Upper lobe of left lung (tissue), 4 donors: ENCODE results near the gene SLC2A2.

Experiments used
- POLR2A ChIP-seq, 4 donors: fragments of 450-650 bp; IDR thresholded peaks; one replicate each; pipeline ENCODE4 v1.5.1; 2016 to 2017; ENCODE audit warnings: antibody characterized with exemption in 4 of 4, mild to moderate bottlenecking in 2 of 4
- TF ChIP-seq, protein P1 (sequence below), 6 experiments: fragments of 450-650 bp in 4 of 6; fragments of 200-600 bp in 2 of 6; sonication (generic) in 2 of 6; IDR thresholded peaks; one replicate each; pipeline ENCODE4 v1.5.1; 2016 to 2019; ENCODE audit warnings: antibody characterized with exemption in 6 of 6

GRCh38 chr3:170980399-170980798, 46.1 kb downstream of the SLC2A2 start:
- TF ChIP-seq POLR2A (IDR thresholded peaks at IDR 0.05) = no peak
- TF ChIP-seq, protein P1, sequence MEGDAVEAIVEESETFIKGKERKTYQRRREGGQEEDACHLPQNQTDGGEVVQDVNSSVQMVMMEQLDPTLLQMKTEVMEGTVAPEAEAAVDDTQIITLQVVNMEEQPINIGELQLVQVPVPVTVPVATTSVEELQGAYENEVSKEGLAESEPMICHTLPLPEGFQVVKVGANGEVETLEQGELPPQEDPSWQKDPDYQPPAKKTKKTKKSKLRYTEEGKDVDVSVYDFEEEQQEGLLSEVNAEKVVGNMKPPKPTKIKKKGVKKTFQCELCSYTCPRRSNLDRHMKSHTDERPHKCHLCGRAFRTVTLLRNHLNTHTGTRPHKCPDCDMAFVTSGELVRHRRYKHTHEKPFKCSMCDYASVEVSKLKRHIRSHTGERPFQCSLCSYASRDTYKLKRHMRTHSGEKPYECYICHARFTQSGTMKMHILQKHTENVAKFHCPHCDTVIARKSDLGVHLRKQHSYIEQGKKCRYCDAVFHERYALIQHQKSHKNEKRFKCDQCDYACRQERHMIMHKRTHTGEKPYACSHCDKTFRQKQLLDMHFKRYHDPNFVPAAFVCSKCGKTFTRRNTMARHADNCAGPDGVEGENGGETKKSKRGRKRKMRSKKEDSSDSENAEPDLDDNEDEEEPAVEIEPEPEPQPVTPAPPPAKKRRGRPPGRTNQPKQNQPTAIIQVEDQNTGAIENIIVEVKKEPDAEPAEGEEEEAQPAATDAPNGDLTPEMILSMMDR (IDR thresholded peaks at IDR 0.05) = no peak
